GM12878 (cell line): ENCODE measurements around the gene STPG4. TPM values are rescaled to one million over a fixed set of nuclear protein-coding genes. Genes with fewer than 3 reads are reported as not detected.

Experiments
- ATAC-seq: fragments of 200-7000 bp; cut with Tn5 transposase; 3 replicates; pipeline ENCODE4 v1.9.1; 2020; ENCODE audit warnings: mild to moderate bottlenecking, moderate library complexity
- BruUV-seq: library from RNA; stranded (reverse); fragments of 400-500 nt; replicated peaks from 2 replicates; lab custom pipeline; 2021; lab: Mats Ljungman, UMichigan
- CTCF ChIA-PET: fragments of 300-600 bp; sonication (Branson Sonifier 250); formaldehyde crosslinking; extraction: SDS; loops from one replicate; lab custom pipeline; 2021; ENCODE audit warnings: inconsistent platforms; lab: Yijun Ruan, JAX
- POLR2A ChIA-PET: fragments of 350-600 bp; formaldehyde crosslinking; extraction: SDS; loops from one replicate; lab custom pipeline; 2021; ENCODE audit warnings: inconsistent platforms; lab: Charles Lee
- RAD21 ChIA-PET: fragments of 300-600 bp; sonication (Branson Sonifier 250); formaldehyde crosslinking; loops from one replicate; lab custom pipeline; 2023; ENCODE audit warnings: antibody characterized with exemption; ENCODE audit not compliant: unreplicated experiment; lab: Charles Lee
- SMC1A ChIA-PET: fragments of 300-600 bp; sonication (Branson Sonifier 250); formaldehyde crosslinking; loops from one replicate; lab custom pipeline; 2023; ENCODE audit not compliant: unreplicated experiment, uncharacterized antibody; lab: Charles Lee
- DNase-seq: peaks from one replicate; pipeline ENCODE4 v3.0.0-alpha.2; 2011; ENCODE audit warnings: low read depth, low spot score
- FAIRE-seq: peaks from 3 replicates; lab custom pipeline; 2011; peaks lifted over from hg19 to GRCh38; lab: Jason Lieb, UNC
- H2AFZ ChIP-seq: 2 replicates; pipeline ENCODE4 v1.6.0; 2011; ENCODE audit warnings: low read depth, low read length, control low read depth; ENCODE audit not compliant: control insufficient read depth
- H3K27ac ChIP-seq: 2 replicates; pipeline ENCODE4 v1.5.1; 2011; ENCODE audit warnings: control low read depth; ENCODE audit not compliant: control insufficient read depth, insufficient read depth
- H3K27me3 ChIP-seq, 2 experiments: replicated peaks in 1 of 2; 2 replicates each; pipeline versions ENCODE4 v1.6.0 to v1.6.1; 2011; ENCODE audit warnings: low read length in 1 of 2; ENCODE audit not compliant: control insufficient read depth in 2 of 2, insufficient read depth in 2 of 2
- H3K36me3 ChIP-seq, 2 experiments: 2 replicates each; pipeline ENCODE4 v1.5.1; 2011; ENCODE audit warnings: low read length in 1 of 2; ENCODE audit not compliant: control insufficient read depth in 2 of 2, insufficient read depth in 2 of 2
- H3K4me1 ChIP-seq: 2 replicates; pipeline ENCODE4 v1.6.1; 2011; ENCODE audit warnings: mild to moderate bottlenecking, low read length, moderate library complexity, mixed read lengths; ENCODE audit not compliant: control insufficient read depth, insufficient read depth
- H3K4me2 ChIP-seq: 2 replicates; pipeline ENCODE4 v1.6.0; 2011; ENCODE audit warnings: control low read depth; ENCODE audit not compliant: control insufficient read depth, insufficient read depth
- H3K4me3 ChIP-seq: fragments of 200-600 bp; sonication (generic); 2 replicates; pipeline ENCODE4 v1.5.1; 2016
- H3K79me2 ChIP-seq: 2 replicates; pipeline ENCODE4 v1.6.0; 2011; ENCODE audit warnings: low read length; ENCODE audit not compliant: control insufficient read depth, insufficient read depth
- H3K9ac ChIP-seq: 2 replicates; pipeline ENCODE4 v1.8.0; 2011; ENCODE audit warnings: low read length, control low read depth, mixed read lengths; ENCODE audit not compliant: control insufficient read depth, insufficient read depth
- H3K9me3 ChIP-seq: replicated peaks from 3 replicates; pipeline ENCODE4 v1.5.1; 2011; ENCODE audit warnings: mild to moderate bottlenecking, low read length; ENCODE audit not compliant: control insufficient read depth, insufficient read depth
- H4K20me1 ChIP-seq: 2 replicates; pipeline ENCODE4 v1.6.0; 2011; ENCODE audit not compliant: control insufficient read depth, insufficient read depth
- CHD1 ChIP-seq: IDR thresholded peaks from 2 replicates; pipeline ENCODE4 v1.6.1; 2012; ENCODE audit warnings: low read depth, low read length, improper control_type of control experiment
- CHD2 ChIP-seq: IDR thresholded peaks from 2 replicates; pipeline ENCODE4 v1.6.1; 2011; ENCODE audit warnings: low read depth, low read length, improper control_type of control experiment, borderline replicate concordance
- ETV6 ChIP-seq, 2 experiments: fragments of 450-650 bp in 1 of 2; IDR thresholded peaks in 1 of 2; conservative IDR thresholded peaks in 1 of 2; 2 replicates each; pipeline ENCODE4 v1.6.1; 2014; ENCODE audit warnings: antibody characterized with exemption in 1 of 2, borderline replicate concordance in 1 of 2, low read depth in 1 of 2, mild to moderate bottlenecking in 1 of 2, moderate library complexity in 1 of 2
- EZH2 ChIP-seq: IDR thresholded peaks from 2 replicates; pipeline ENCODE4 v1.6.1; 2012; ENCODE audit warnings: low read depth, mild to moderate bottlenecking, control low read depth, inconsistent platforms, low read length, borderline replicate concordance; ENCODE audit not compliant: control insufficient read depth
- NFXL1 ChIP-seq: fragments of 450-650 bp; IDR thresholded peaks from 2 replicates; pipeline ENCODE4 v1.6.1; 2017; ENCODE audit warnings: antibody characterized with exemption, mild to moderate bottlenecking, borderline replicate concordance
- NR2F1 ChIP-seq: fragments of 450-650 bp; conservative IDR thresholded peaks from 2 replicates; pipeline ENCODE4 v1.6.1; 2017; ENCODE audit warnings: mild to moderate bottlenecking
- PBX3 ChIP-seq: IDR thresholded peaks from 2 replicates; pipeline ENCODE4 v1.6.1; 2011; ENCODE audit warnings: mild to moderate bottlenecking, low read depth, low read length, moderate library complexity; ENCODE audit not compliant: insufficient replicate concordance
- RELA ChIP-seq: fragments of 450-650 bp; IDR thresholded peaks from 2 replicates; pipeline ENCODE4 v1.8.0; 2014; ENCODE audit warnings: borderline replicate concordance; ENCODE audit not compliant: partially characterized antibody
- SMARCA5 ChIP-seq: fragments of 450-650 bp; IDR thresholded peaks from 2 replicates; pipeline ENCODE4 v1.6.1; 2017; ENCODE audit warnings: mild to moderate bottlenecking
- SRF ChIP-seq, 2 experiments: IDR thresholded peaks; 2 replicates each; pipeline ENCODE4 v1.6.1; 2011; ENCODE audit warnings: low read depth in 2 of 2, low read length in 2 of 2, mild to moderate bottlenecking in 1 of 2, moderate library complexity in 1 of 2
- ZBTB4 ChIP-seq: fragments of 450-650 bp; formaldehyde crosslinking; IDR thresholded peaks from 2 replicates; pipeline ENCODE4 v1.4.0; 2022; ENCODE audit warnings: mild to moderate bottlenecking, moderate library complexity
- WGBS: methylation state at CpG from one replicate; pipeline ENCODE4 v1.1.6; 2016; ENCODE audit warnings: low lambda C conversion rate; ENCODE audit not compliant: insufficient replicate concordance, insufficient coverage; ENCODE audit errors: missing lambda C conversion rate; 5-methylcytosine and 5-hydroxymethylcytosine counted together
- in situ Hi-C: fragments of 300-500 bp; cut with MboI; formaldehyde crosslinking; loops from 9 replicates; pipeline ENCODE4 v1.14.3; 2018; ENCODE audit warnings: mixed read lengths
- intact Hi-C: fragments of 100-400 bp; cut with micrococcal nuclease; formaldehyde crosslinking; loops from one replicate; pipeline ENCODE4 v1.14.2; 2022; ENCODE audit not compliant: unreplicated experiment
- polyA plus RNA-seq, 11 experiments: library from polyadenylated mRNA; depleted of rRNA in 4 of 11; unstranded in 6 of 11; stranded (reverse) in 5 of 11; fragments of >200 nt; fragmentation: Nextera tagmentation in 4 of 11; fragmentation: Illumina TruSeq in 1 of 11; extraction: Ambion mirVana in 4 of 11; extraction: Trizol in 1 of 11; gene quantifications; 1 replicate in 1 of 11; 2 replicates in 10 of 11; pipeline versions ENCODE4 v1.2.1 to v1.2.3, GENCODE V29; 2011 to 2016; ENCODE audit warnings: inconsistent platforms in 2 of 11, missing spikeins in 2 of 11, low read depth in 1 of 11
- total RNA-seq, 4 experiments: library from RNA; depleted of rRNA in 3 of 4; stranded (reverse); fragments of >200 nt in 3 of 4; fragmentation: Illumina TruSeq in 1 of 4; extraction: Trizol in 1 of 4; gene quantifications; 2 replicates each; pipeline versions ENCODE4 v1.2.1 to v1.2.3, GENCODE V29; 2013 to 2021

Gene STPG4
- total and polyA plus RNA-seq, 10 of the 15 experiments (the other 5 are each of a cell fraction or from before 2014, with no cell fraction given): 0.10 to 0.29 (median 0.19) TPM; not detected in 3

DNA sequence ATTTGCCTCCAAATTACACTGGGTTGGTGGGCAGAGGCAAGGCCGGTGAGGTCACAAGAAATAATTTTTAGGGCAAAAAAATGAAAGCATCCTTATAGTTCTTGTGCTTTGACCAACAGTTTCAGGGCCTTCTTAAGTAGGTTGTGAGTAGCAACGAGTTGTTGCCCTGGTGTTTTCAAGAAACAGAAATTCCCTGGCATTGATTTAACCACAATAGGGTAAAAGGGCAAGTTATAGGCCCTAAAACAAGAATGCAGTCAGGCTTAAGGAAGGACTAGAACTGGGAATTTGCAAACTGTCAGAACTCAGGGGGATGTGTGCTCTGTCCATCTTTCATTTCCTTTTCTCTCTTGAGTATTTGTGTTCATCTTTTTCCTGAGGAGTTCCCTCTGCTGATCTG lies 46.1 kb upstream of the STPG4 start:
- in situ Hi-C loops: no loop called here
- Histone ChIP-seq H3K4me1 (no peaks in the 10 kb centered on the region; the same call in 1 of the 2 replicates), H3K9ac (no peak overlapping the region), H3K27ac (no peak overlapping the region), H3K36me3 (no peaks in the 10 kb centered on the region), H2AFZ (no peak overlapping the region), H4K20me1 (no peaks in the 10 kb centered on the region), H3K79me2 (no peaks in the 10 kb centered on the region), H3K4me2 (0 out of 2 replicates have a peak overlapping the region, but pooled peaks have one; percentile 25), H3K9me3 (no peaks in the 10 kb centered on the region; the same call in 1 of the 3 replicates), H3K4me3 (no peak overlapping the region), H3K27me3 (no peaks in the 10 kb centered on the region; a peak in 1 of 4 replicates)
- FAIRE-seq (no peak), ATAC-seq (peak; percentile 18; the same call in 2 of the 3 replicates), DNase-seq (no peak)
- WGBS: 31% methylated on average over 2 of the region's 2 CpGs
- BruUV-seq: no TSS peak
- TF ChIP-seq NR2F1 (peak; percentile 63), RELA (no peak), CHD2 (no peak)
- ChIA-PET SMC1A (no interaction called here), CTCF (no interaction called here), RAD21 (no interaction called here), POLR2A (no interaction called here)
- intact Hi-C loops: no loop called here

DNA sequence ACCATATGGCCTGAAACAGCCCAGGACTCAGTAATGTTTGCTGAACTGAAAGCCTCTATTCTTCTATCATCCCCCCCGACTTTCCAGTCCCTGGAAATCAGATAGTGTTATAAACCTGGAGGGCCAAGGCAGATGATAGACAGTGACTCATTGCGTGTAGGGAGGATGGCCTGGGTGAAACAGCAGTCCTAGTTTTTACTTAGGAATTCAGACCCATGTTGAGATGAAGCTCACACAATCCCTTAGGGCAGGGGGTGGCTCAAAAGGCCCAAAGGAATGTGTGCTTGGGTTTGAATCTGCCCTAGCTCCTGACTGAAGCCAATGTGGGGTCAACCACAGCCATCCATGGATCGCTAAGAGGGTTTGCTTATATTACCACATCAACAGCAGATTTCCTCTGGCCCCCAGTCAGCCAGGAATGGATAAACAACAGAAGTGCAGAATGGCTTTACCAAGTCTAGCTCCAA lies 43.9 kb upstream of the STPG4 start:
- Histone ChIP-seq H3K4me3 (no peak overlapping the region), H2AFZ (no peak overlapping the region), H3K27me3 (no peaks in the 10 kb centered on the region; a peak in 1 of 4 replicates), H3K4me1 (no peaks in the 10 kb centered on the region; the same call in 1 of the 2 replicates), H3K4me2 (no peak overlapping the region), H3K9me3 (no peaks in the 10 kb centered on the region), H3K27ac (no peak overlapping the region), H4K20me1 (no peaks in the 10 kb centered on the region), H3K79me2 (no peaks in the 10 kb centered on the region), H3K36me3 (no peaks in the 10 kb centered on the region), H3K9ac (no peak overlapping the region)
- ChIA-PET SMC1A (no interaction called here), CTCF (interaction anchor here (0.6 to 1.4 kb wide), 2 partner anchors 11 to 1631 kb away, joined by 3 to 4 read pairs; no protein-coding TSS in a partner anchor), RAD21 (no interaction called here), POLR2A (no interaction called here)
- ATAC-seq: no peak
- BruUV-seq: no TSS peak
- no peak for FAIRE-seq
- intact Hi-C loops: no loop called here
- in situ Hi-C loops: no loop called here
- no peak for DNase-seq
- 62% methylated on average over 3 of the region's 3 CpGs for WGBS
- TF ChIP-seq PBX3: no peak
- TF ChIP-seq CHD1: no peak
- TF ChIP-seq NFXL1: no peak
- TF ChIP-seq SMARCA5: no peak
- no peak for TF ChIP-seq SRF (IDR thresholded peaks at IDR 0.05; ENCODE audit: low read depth in 2 of 2, low read length in 2 of 2)
- TF ChIP-seq EZH2: no peak
- no peak for TF ChIP-seq ZBTB4 (CRISPR knock-in tag)
- no peak for TF ChIP-seq ETV6 (conservative IDR thresholded peaks at IDR 0.05 in 1 of 2, IDR thresholded peaks at IDR 0.05 in 1 of 2; ENCODE audit: borderline replicate concordance in 1 of 2, low read depth in 1 of 2)
